Stimulated activated effector memory CD8-positive, alpha-beta T cell treated with anti-CD3 and anti-CD28 coated beads, Interleukin-12 subunit alpha, Interleukin-12 subunit beta, amount 100 ng/mL, for 72 hours (primary cell): Measurements from ENCODE around the gene TNFAIP8L3.

Source experiments
- ATAC-seq: fragments of 150-1000 bp; cut with Tn5 transposase; 2 replicates; pipeline ENCODE4 v1.10.0; 2021
- DNase-seq, 2 donors: peaks; one replicate each; pipeline ENCODE4 v3.0.0; 2021 to 2022; ENCODE audit warnings: low spot score in 2 of 2
- H3K27ac Mint-ChIP-seq: one replicate; pipeline ENCODE4 v1.8.0; 2022; ENCODE audit warnings: mild to moderate bottlenecking, mixed read lengths
- H3K36me3 Mint-ChIP-seq: one replicate; pipeline ENCODE4 v1.8.0; 2022; ENCODE audit warnings: mild to moderate bottlenecking, mixed read lengths
- H3K4me1 Mint-ChIP-seq: one replicate; pipeline ENCODE4 v1.8.0; 2022; ENCODE audit warnings: mixed read lengths
- H3K4me3 Mint-ChIP-seq: one replicate; pipeline ENCODE4 v1.8.0; 2022; ENCODE audit warnings: mild to moderate bottlenecking, mixed read lengths
- H3K9me3 Mint-ChIP-seq: one replicate; pipeline ENCODE4 v1.8.0; 2022; ENCODE audit warnings: mixed read lengths

The TNFAIP8L3 gene

DNA sequence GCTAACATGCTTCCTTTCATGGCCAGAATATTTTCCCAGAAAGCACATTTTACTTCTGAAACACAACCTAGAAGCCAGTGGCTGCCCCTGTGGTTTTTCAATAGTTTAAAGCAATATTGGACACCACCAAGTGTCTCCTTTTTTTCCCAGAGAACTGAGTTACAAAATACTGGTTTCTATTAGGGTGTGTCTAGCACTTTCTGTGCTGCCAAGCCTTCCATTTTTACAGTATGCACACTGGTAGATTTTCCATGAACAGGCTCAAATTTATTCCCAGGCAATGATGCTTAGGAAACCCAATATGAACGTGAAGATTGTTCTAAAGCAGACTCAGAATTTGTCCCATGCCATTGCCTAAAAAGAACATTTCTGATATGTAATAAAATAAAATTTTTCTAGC is 7.2 kb downstream of the TNFAIP8L3 start:
- Mint-ChIP-seq H3K4me3 (no peak overlapping the region), H3K27ac (no peak overlapping the region), H3K4me1 (no peaks in the 10 kb centered on the region), H3K9me3 (no peaks in the 10 kb centered on the region), H3K36me3 (no peaks in the 10 kb centered on the region)
- DNase-seq (no peak), ATAC-seq (no peak)

- no peak for DNase-seq
- H3K4me1 Mint-ChIP-seq: no peaks in the 10 kb centered on the region
- no peak for ATAC-seq
- H3K9me3 Mint-ChIP-seq: no peaks in the 10 kb centered on the region
- no peaks in the 10 kb centered on the region for H3K36me3 Mint-ChIP-seq
- H3K27ac Mint-ChIP-seq: no peak overlapping the region
- H3K4me3 Mint-ChIP-seq: no peak overlapping the region
Observed at GRCh38 chr15:51086409-51086808, 8.3 kb downstream of the TNFAIP8L3 start.

DNA sequence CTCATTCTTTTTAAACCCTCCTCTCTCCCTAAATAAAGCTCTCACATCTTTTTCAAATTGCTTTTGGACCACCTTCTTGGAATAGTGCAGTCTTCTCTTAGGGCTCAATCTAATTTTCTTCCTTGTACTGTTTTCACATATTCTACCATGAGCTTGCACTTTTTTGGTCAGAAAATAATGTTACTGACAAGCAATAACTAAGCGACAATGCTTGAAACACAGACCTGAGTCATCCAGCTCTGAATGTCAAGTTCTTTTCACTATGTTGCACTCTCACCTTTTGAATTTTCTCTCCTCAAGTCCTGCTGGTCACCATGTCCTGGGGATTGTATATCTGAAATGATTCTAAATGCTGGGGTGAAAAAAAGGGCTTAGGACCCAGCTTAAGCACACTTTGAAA is 8.9 kb downstream of the TNFAIP8L3 start:
- no peak for ATAC-seq
- Mint-ChIP-seq H3K4me3 (no peak overlapping the region), H3K36me3 (no peaks in the 10 kb centered on the region), H3K9me3 (no peaks in the 10 kb centered on the region), H3K27ac (no peak overlapping the region), H3K4me1 (no peaks in the 10 kb centered on the region)
- DNase-seq: no peak

- Mint-ChIP-seq H3K4me3 (no peak overlapping the region), H3K4me1 (peaks cover 4% of the 10 kb centered on the region), H3K9me3 (no peaks in the 10 kb centered on the region), H3K36me3 (no peaks in the 10 kb centered on the region), H3K27ac (no peak overlapping the region)
- ATAC-seq: no peak
- DNase-seq: no peak
Observed at GRCh38 chr15:51083641-51084166, 11.0 kb downstream of the TNFAIP8L3 start.

- Mint-ChIP-seq H3K9me3 (no peaks in the 10 kb centered on the region), H3K27ac (no peak overlapping the region), H3K4me3 (no peak overlapping the region), H3K4me1 (peaks cover 19% of the 10 kb centered on the region), H3K36me3 (no peaks in the 10 kb centered on the region)
- no peak for DNase-seq
- ATAC-seq: no peak
Observed at GRCh38 chr15:51082246-51082645, 12.5 kb downstream of the TNFAIP8L3 start.

- no peak overlapping the region for H3K27ac Mint-ChIP-seq
- no peaks in the 10 kb centered on the region for H3K9me3 Mint-ChIP-seq
- H3K36me3 Mint-ChIP-seq: no peaks in the 10 kb centered on the region
Observed at GRCh38 chr15:51080286-51080685, 14.4 kb downstream of the TNFAIP8L3 start.

GRCh38 chr15:51079226-51079625 is 15.5 kb downstream of the TNFAIP8L3 start:
- H3K36me3 Mint-ChIP-seq: no peaks in the 10 kb centered on the region
- DNase-seq: no peak
- no peak overlapping the region for H3K4me3 Mint-ChIP-seq
- H3K4me1 Mint-ChIP-seq: peaks cover 25% of the 10 kb centered on the region
- no peak overlapping the region for H3K27ac Mint-ChIP-seq
- no peak for ATAC-seq
- H3K9me3 Mint-ChIP-seq: no peaks in the 10 kb centered on the region

More at GRCh38 chr15:51080286-51080685, 14.4 kb downstream of the TNFAIP8L3 start:
- H3K4me3 Mint-ChIP-seq: no peak overlapping the region
- H3K4me1 Mint-ChIP-seq: peaks cover 25% of the 10 kb centered on the region
- no peak for DNase-seq
- ATAC-seq: no peak

DNA sequence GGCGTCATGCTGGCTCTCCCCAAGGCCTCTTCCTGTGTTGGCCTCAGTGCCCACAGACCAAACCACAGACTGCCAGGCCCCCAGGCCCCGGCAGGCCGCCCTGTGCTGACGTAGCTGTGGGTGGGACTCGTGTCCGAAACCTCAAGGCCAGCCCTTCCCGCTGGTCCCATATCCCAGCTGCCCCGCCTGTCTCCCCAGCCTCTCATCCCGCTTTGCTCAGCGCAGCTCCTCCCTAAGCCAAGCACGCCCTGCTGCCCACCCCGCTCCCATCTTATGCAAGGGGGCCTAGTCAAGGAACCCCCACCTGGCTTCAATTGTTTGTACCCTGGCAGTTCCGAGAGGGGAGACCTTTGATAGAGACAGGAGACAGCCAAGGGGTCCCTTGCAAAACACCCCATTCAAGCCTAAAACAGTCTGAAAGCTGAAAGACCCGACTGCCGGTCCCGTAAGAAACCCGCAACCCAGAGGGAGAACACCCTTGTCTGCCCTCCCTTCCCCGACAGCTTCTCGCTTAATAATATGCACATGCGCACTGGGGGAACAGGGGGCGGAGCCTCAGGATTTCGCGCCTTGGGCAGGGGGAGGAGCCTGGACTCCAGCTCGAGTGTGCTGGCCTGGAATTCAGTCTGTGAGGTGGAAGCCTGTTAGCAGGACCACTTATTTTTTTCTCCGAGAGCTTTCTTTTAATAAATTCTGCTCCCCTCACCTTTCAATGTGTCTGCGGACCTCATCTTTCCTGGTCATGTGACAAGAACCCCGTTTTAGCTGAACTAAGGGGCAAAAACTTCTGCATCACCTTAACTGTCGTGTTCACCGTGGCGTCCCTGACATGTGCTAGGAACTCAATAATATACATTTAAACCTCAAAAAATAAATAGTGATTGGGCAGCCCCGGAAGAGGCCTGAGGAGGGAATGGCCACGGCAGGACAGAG is 17.2 kb downstream of the TNFAIP8L3 start:
- Mint-ChIP-seq H3K36me3 (no peaks in the 10 kb centered on the region), H3K4me1 (peaks cover 25% of the 10 kb centered on the region), H3K9me3 (no peaks in the 10 kb centered on the region), H3K4me3 (peak overlapping the region; percentile 44), H3K27ac (peak overlapping the region; percentile 62)
- ATAC-seq: peak; percentile 69
- DNase-seq: peak; percentile 31 to 65

GRCh38 chr15:51076524-51077220 is 18.0 kb downstream of the TNFAIP8L3 start:
- DNase-seq (no peak), ATAC-seq (peak; percentile 20)
- peak overlapping the region; percentile 44 for H3K4me3 Mint-ChIP-seq
- H3K9me3 Mint-ChIP-seq: no peaks in the 10 kb centered on the region
- no peaks in the 10 kb centered on the region for H3K36me3 Mint-ChIP-seq
- H3K4me1 Mint-ChIP-seq: peaks cover 25% of the 10 kb centered on the region
- H3K27ac Mint-ChIP-seq: peak overlapping the region; percentile 62

- peak; percentile 48 for ATAC-seq
- no peak for DNase-seq
- Mint-ChIP-seq H3K4me1 (peaks cover 25% of the 10 kb centered on the region), H3K27ac (no peak overlapping the region), H3K36me3 (no peaks in the 10 kb centered on the region), H3K4me3 (no peak overlapping the region), H3K9me3 (no peaks in the 10 kb centered on the region)
Observed at GRCh38 chr15:51075826-51076523, 18.7 kb downstream of the TNFAIP8L3 start.

DNA sequence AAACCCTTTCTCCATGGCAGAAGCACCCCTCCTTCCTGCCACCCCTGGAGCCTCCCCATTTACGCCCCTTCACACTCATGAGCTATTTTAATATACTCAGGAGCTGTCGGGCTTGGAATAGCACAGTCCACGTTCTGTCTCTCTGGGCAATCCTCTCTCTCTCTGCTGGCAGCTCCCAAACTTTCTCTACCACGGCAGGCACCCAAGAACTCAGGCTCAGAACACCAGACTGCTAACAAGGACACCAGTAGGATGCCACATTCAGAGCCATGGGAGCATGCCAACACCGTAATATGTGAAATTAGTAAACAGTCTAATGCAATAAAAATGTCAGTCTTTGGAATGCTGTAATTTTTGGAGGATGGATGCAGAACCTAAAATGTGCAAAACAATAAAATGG is 19.3 kb downstream of the TNFAIP8L3 start:
- H3K4me3 Mint-ChIP-seq: no peak overlapping the region
- H3K27ac Mint-ChIP-seq: no peak overlapping the region
- no peaks in the 10 kb centered on the region for H3K36me3 Mint-ChIP-seq
- no peaks in the 10 kb centered on the region for H3K9me3 Mint-ChIP-seq
- ATAC-seq (no peak), DNase-seq (no peak)
- H3K4me1 Mint-ChIP-seq: peaks cover 25% of the 10 kb centered on the region

- ATAC-seq (no peak), DNase-seq (no peak)
- Mint-ChIP-seq H3K9me3 (no peaks in the 10 kb centered on the region), H3K27ac (no peak overlapping the region), H3K4me3 (no peak overlapping the region), H3K4me1 (peaks cover 25% of the 10 kb centered on the region), H3K36me3 (no peaks in the 10 kb centered on the region)
Observed at GRCh38 chr15:51074926-51075325, 19.8 kb downstream of the TNFAIP8L3 start.

- no peak for ATAC-seq
- DNase-seq: no peak
- H3K27ac Mint-ChIP-seq: no peak overlapping the region
- no peaks in the 10 kb centered on the region for H3K4me1 Mint-ChIP-seq
- no peaks in the 10 kb centered on the region for H3K9me3 Mint-ChIP-seq
- no peak overlapping the region for H3K4me3 Mint-ChIP-seq
- no peaks in the 10 kb centered on the region for H3K36me3 Mint-ChIP-seq
Observed at GRCh38 chr15:51071578-51071977, 23.1 kb downstream of the TNFAIP8L3 start.

DNA sequence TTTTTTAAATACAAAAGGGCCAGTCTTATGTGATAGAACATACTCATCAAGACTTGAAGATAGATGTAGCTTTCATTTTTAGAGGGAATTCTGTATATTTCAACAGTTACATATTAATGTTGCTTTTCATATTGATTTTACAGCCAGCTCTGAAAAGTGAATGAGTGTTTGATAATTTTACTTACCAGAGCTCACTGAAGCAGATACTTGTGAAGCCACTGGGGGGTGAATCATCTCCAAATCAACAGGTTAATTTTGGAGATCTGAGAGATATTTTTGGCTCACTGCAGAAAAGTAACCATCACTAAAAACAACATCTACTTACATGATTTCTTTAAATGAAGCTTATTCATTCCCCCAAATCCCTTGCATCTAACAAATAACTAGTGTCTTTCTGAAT is 24.7 kb downstream of the TNFAIP8L3 start:
- no peak overlapping the region for H3K27ac Mint-ChIP-seq
- no peak for ATAC-seq
- DNase-seq: no peak
- H3K4me1 Mint-ChIP-seq: no peaks in the 10 kb centered on the region
- no peaks in the 10 kb centered on the region for H3K36me3 Mint-ChIP-seq
- no peaks in the 10 kb centered on the region for H3K9me3 Mint-ChIP-seq
- H3K4me3 Mint-ChIP-seq: no peak overlapping the region

DNA sequence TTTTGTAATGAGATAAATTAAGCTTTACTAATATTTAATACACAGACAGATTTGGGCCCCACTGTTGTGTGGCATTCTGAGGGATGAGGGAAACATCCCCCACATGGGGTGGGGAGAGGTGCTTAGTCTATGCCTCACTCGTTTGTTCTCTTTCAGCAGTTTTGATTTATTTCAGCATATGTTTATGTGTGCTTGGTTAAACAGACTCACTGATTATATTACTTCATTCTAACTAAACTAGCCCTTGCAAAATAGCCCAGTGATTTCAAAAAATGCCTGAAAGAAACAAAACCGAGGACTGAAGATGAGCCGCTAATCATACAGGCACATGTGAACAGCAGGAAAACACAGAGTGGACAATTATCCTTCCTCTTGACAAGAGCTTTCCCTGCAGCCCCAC is 27.2 kb downstream of the TNFAIP8L3 start:
- Mint-ChIP-seq H3K9me3 (no peaks in the 10 kb centered on the region), H3K27ac (no peak overlapping the region), H3K36me3 (no peaks in the 10 kb centered on the region), H3K4me1 (no peaks in the 10 kb centered on the region), H3K4me3 (no peak overlapping the region)
- DNase-seq: no peak
- no peak for ATAC-seq
